T-helper 22 cell (primary cell): ENCODE results near the gene RADX.

Experiments
- DNase-seq: peaks from one replicate; pipeline ENCODE4 v3.0.0-alpha.2; 2020; ENCODE audit warnings: low read depth

Gene RADX

DNA sequence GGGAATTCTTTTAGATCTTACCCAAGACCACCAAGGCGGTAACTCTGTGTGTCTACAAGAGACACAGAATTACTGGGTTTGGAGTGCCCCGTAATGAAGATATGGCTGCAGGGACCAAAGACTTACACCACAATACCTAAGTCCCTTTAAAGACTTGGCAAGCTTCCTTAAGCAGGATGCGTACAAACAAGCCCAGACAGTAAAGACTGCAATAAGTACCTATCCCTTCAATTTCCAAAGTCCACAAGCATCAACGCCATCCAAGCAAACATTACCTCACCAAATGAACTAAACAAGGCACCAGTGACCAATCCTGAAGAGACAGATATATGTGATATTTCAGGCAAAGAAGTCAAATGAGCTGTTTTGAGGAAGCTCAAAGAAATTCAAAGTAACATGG, 72.4 kb downstream of the RADX start:
- DNase-seq, result no peak

GRCh38 chrX:106692425-106693065, 80.8 kb downstream of the RADX start:
- no peak for DNase-seq

DNA sequence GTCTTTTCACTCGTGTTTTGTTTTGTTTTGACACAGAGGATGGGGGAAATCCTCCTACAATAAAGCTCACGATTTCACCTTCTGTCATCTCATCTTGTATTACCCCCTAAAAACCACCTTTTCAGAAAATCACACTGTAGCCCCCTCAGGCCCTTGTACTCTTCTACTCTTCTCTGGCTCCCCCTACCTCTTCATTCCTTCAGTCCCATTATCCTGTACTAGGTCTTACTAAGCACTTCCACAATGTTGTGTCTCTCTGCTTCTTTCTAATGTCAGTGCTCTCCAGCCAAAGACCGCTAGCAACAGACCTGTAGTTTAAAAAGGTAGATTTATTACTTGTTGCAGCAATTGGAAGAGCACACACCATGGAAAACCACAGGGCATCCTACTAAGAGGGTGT, 84.7 kb downstream of the RADX start:
- DNase-seq, result no peak

DNA sequence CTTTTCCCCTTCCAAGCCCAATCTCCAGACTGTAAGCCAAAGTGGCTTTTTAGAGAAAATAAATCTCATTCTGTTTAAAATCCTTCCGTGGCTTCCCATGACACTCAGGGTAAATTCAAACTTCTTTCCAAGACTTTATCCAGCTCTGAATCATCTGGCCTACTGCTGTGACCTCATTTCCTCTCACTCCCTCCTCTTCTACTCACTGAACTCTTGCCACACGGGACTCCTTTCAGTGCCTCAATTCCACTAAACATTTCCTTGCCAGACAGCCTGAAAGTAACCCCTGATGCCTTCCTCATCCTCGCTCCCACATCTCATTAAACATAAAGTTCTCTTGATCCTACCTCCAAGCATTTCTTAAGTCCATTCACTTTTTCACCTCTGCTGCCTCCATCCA, 86.9 kb downstream of the RADX start:
- no peak for DNase-seq

- no peak for DNase-seq
Observed at GRCh38 chrX:106702636-106703035, 90.9 kb downstream of the RADX start.

GRCh38 chrX:106706466-106706865, 94.7 kb downstream of the RADX start:
- no peak for DNase-seq

DNA sequence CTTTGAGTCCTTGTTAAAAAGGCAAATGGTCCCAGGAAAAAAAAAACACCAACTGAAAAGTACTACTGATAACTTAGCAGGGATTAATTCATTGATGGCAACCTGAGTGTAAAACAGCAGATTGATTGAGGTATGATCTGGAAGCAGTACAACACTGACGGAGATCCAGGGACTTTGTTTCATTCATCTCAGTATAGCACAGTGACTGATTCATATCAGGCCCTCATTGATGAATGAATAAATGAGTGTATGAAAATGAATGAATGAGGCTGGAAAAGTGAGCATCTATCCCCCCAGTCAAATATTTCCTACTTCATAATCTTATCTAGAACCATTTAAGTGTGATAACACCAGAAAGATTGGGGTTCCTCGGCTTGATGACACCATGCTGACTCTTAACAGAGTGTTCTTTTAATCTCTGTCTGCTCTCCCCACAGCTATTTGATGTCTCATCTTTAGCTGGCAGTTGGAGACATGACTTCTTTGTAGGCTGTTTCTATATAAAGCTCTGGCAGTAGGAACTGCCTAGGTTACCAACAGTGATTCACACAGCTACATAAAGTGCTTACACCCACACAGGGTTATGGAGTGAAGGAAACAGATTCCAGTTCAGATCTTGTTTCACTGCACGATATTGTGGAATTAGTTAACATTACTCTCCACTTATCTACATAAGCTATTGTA, 96.1 kb downstream of the RADX start:
- no peak for DNase-seq

DNA sequence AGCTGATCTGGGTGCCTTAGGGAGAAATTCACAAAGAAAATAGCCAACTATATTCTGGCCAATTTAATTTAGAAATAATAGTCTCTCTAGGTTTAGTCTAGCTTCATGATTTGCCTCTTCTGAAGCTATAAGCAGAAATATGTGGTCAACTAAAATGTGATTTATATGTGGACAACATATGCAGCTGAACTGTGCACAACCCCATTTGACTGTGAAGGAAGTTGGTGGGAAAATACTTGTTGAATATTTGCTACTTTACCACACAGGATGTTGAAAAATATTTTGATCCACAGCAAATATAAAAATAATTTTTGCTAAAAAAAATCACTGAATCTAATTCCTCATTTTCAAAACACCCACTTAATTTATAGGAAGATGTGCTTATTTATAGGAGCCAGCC, 99.0 kb downstream of the RADX start:
- no peak for DNase-seq

DNA sequence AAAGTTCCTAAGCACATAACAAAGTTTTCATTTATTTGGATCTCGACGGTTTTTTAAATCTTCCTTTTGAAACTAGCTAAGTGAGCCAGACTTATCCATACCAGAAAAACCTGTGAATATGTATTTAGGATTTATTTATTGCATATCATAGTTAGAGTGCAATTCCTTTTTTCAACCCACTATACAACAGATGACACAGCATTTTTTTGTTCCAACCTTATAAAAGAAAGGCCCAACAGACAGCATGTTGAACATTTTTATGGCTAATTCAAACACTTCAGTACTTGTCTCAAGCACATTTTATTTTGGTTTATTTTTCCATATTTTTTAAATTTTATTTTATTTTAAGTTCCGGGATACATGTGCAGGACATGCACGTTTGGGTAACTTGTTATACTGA, 99.6 kb downstream of the RADX start:
- no peak for DNase-seq

DNA sequence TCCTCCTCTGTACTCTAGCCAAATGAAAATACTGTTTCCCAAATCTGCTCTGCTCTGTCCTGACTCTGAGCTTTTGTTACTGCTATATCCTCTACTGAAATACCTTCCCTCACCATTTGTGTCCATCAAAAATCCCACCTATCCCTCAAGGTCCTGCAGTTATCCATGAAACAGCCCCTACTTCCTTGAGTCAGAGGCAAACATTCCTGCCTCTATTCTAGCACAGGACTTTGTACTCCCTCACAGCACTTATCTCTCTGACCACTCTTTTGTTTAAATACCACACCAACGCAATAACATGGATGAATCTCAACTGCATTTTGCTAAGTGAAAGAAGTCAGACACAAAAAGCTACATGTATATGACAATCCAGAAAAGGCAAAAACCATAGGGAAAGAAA, 104.2 kb downstream of the RADX start:
- no peak for DNase-seq

DNA sequence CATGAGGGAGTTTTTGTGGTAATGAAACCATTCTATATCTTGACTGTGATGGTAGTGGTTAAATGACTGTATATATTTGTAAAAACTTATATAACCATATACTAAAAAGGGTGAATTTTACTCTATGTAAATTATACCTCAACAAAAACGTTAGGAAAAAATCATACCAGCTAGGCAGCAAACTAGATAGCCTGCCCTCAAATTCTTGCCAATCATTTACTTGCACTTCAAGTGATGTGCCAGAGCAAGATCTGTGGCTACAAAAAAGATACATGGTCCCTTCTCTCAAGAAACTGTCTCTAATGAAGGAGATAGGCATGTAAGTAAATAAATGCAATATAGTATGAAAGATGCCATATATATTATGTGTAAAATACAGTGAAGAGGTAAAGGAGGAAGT, 104.7 kb downstream of the RADX start:
- no peak for DNase-seq

GRCh38 chrX:106718709-106719108, 106.9 kb downstream of the RADX start:
- no peak for DNase-seq

GRCh38 chrX:106725931-106726330, 114.2 kb downstream of the RADX start:
- DNase-seq, result no peak

GRCh38 chrX:106726485-106727437, 115.0 kb downstream of the RADX start, which contains the start of gene RNF128:
Gene RNF128 (plus strand): TSS chrX:106726701. CDS start chrX:106726914, 213 bp downstream.
- DNase-seq, result no peak

DNA sequence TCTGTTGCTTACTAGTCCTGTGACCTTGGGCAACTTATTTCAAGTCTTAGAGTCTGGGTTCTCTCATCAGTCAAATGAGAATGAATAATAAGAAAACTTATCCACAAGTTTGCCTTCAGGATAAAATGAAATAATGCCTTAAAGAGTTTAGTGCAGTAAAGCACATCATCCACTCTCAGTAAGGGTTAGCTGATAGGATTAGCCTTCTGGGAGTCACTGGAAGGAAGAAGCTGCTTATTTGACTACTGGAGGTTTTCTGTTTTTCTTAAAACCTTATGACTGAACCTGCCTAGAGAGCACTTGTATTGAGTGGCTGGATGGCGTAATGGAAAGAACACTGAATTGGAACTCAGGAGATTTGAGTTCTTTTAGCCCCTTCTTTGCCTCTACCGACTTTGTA, 116.6 kb downstream of the RADX start:
- DNase-seq, result no peak
